H1 (cell line): ENCODE measurements around the gene ZNF414. TPM values are rescaled to one million over a fixed set of nuclear protein-coding genes. Genes with fewer than 3 reads are reported as not detected.

Experiments used
- CTCF ChIA-PET: fragments of 300-600 bp; sonication (Branson Sonifier 250); formaldehyde crosslinking; loops from one replicate; lab custom pipeline; 2021; ENCODE audit not compliant: partially characterized antibody; lab: Charles Lee
- POLR2A ChIA-PET: fragments of 300-600 bp; sonication (Branson Sonifier 250); formaldehyde crosslinking; loops from one replicate; lab custom pipeline; 2021; ENCODE audit warnings: inconsistent platforms; ENCODE audit not compliant: partially characterized antibody; lab: Charles Lee
- DNase-seq, 2 experiments: peaks; one replicate each; pipeline versions ENCODE4 v3.0.0 to v3.0.0-alpha.2; 2010 to 2022; ENCODE audit warnings: low spot score in 2 of 2, low read depth in 1 of 2, mixed read lengths in 1 of 2
- FAIRE-seq: peaks from 2 replicates; lab custom pipeline; 2011; peaks lifted over from hg19 to GRCh38; lab: Jason Lieb, UNC
- H2AFZ ChIP-seq: 2 replicates; pipeline ENCODE4 v1.8.1; 2012; ENCODE audit warnings: low read length, inconsistent platforms
- H2AK5ac ChIP-seq: 2 replicates; pipeline ENCODE4 v1.6.1; 2013; ENCODE audit warnings: low read depth, low read length
- H2BK120ac ChIP-seq: replicated peaks from 2 replicates; pipeline ENCODE3; 2013; ENCODE audit warnings: low read depth, low read length, inconsistent platforms
- H2BK12ac ChIP-seq: 2 replicates; pipeline ENCODE4 v1.6.1; 2013; ENCODE audit warnings: low read depth, low read length
- H2BK15ac ChIP-seq: 2 replicates; pipeline ENCODE4 v1.6.1; 2013; ENCODE audit warnings: low read length
- H2BK20ac ChIP-seq: 2 replicates; pipeline ENCODE4 v1.6.1; 2013; ENCODE audit warnings: low read length
- H2BK5ac ChIP-seq: 2 replicates; pipeline ENCODE4 v1.6.1; 2013; ENCODE audit warnings: low read depth, low read length
- H3K14ac ChIP-seq: 2 replicates; pipeline ENCODE4 v1.6.1; 2013; ENCODE audit warnings: inconsistent platforms; ENCODE audit not compliant: insufficient read length
- H3K18ac ChIP-seq: 2 replicates; pipeline ENCODE4 v1.6.1; 2013; ENCODE audit warnings: low read length; ENCODE audit errors: extremely low read depth
- H3K23ac ChIP-seq: 2 replicates; pipeline ENCODE4 v1.6.1; 2013; ENCODE audit warnings: inconsistent platforms; ENCODE audit not compliant: insufficient read length
- H3K23me2 ChIP-seq: 2 replicates; pipeline ENCODE4 v1.6.1; 2013; ENCODE audit warnings: low read depth, low read length
- H3K27ac ChIP-seq: 2 replicates; pipeline ENCODE4 v1.6.1; 2011; ENCODE audit warnings: low read depth, low read length, inconsistent platforms
- H3K27me3 ChIP-seq, 4 experiments: replicated peaks in 1 of 4; 1 replicate in 1 of 4; 2 replicates in 3 of 4; pipeline versions ENCODE4 v1.6.1 to v1.8.1; 2011 to 2013; ENCODE audit warnings: low read length in 3 of 4, mild to moderate bottlenecking in 3 of 4, inconsistent platforms in 2 of 4, mixed read lengths in 2 of 4, moderate library complexity in 1 of 4; ENCODE audit not compliant: control insufficient read depth in 3 of 4, insufficient read depth in 3 of 4; ENCODE audit errors: extremely low read depth in 1 of 4
- H3K36me3 ChIP-seq, 4 experiments: 2 replicates each; pipeline versions ENCODE4 v1.6.1 to v1.8.1; 2011 to 2013; ENCODE audit warnings: mild to moderate bottlenecking in 4 of 4, low read length in 3 of 4, moderate library complexity in 2 of 4, control low read depth in 1 of 4, inconsistent platforms in 1 of 4; ENCODE audit not compliant: insufficient read depth in 4 of 4, control insufficient read depth in 2 of 4
- H3K4ac ChIP-seq: replicated peaks from 2 replicates; pipeline ENCODE3; 2013; ENCODE audit warnings: low read length, low read depth, mixed read lengths, inconsistent platforms; ENCODE audit not compliant: insufficient read length
- H3K4me1 ChIP-seq, 4 experiments: replicated peaks in 1 of 4; 1 replicate in 1 of 4; 2 replicates in 3 of 4; pipeline versions ENCODE4 v1.6.1 to v1.8.1; 2011 to 2013; ENCODE audit warnings: low read length in 3 of 4, inconsistent platforms in 2 of 4, mixed read lengths in 1 of 4; ENCODE audit not compliant: insufficient read depth in 4 of 4, control insufficient read depth in 3 of 4
- H3K4me2 ChIP-seq, 2 experiments: 2 replicates each; pipeline versions ENCODE4 v1.6.1 to v1.8.1; 2011 to 2013; ENCODE audit warnings: low read depth in 2 of 2, low read length in 2 of 2, control low read depth in 1 of 2, inconsistent platforms in 1 of 2, mild to moderate bottlenecking in 1 of 2; ENCODE audit not compliant: insufficient read depth in 1 of 2
- H3K4me3 ChIP-seq, 4 experiments: fragments of 200-600, 300-600 bp in 1 of 4; sonication (generic), shearing (Covaris generic), sonication (Bioruptor Twin) in 1 of 4; 2 replicates each; pipeline versions ENCODE4 v1.5.1 to v1.8.1; 2011 to 2016; ENCODE audit warnings: low read length in 4 of 4, low read depth in 3 of 4, control low read depth in 2 of 4, inconsistent platforms in 2 of 4, mild to moderate bottlenecking in 2 of 4, mixed read lengths in 1 of 4, moderate library complexity in 1 of 4; ENCODE audit not compliant: insufficient read depth in 2 of 4; ENCODE audit errors: extremely low read depth in 1 of 4
- H3K56ac ChIP-seq: replicated peaks from 2 replicates; pipeline ENCODE3; 2013; ENCODE audit warnings: low read depth, mild to moderate bottlenecking, mixed read lengths, low read length, inconsistent platforms; ENCODE audit not compliant: insufficient read length
- H3K79me1 ChIP-seq: 2 replicates; pipeline ENCODE4 v1.6.1; 2013; ENCODE audit warnings: low read depth, low read length, control low read depth
- H3K79me2 ChIP-seq, 2 experiments: 2 replicates each; pipeline versions ENCODE4 v1.6.1 to v1.8.1; 2012 to 2013; ENCODE audit warnings: low read length in 2 of 2, mild to moderate bottlenecking in 2 of 2, inconsistent platforms in 1 of 2; ENCODE audit not compliant: insufficient read depth in 2 of 2, control insufficient read depth in 1 of 2
- H3K9ac ChIP-seq, 4 experiments: replicated peaks in 1 of 4; 1 replicate in 1 of 4; 2 replicates in 3 of 4; pipeline versions ENCODE4 v1.6.1 to v1.8.1; 2011 to 2013; ENCODE audit warnings: low read depth in 3 of 4, low read length in 3 of 4, control low read depth in 2 of 4, mild to moderate bottlenecking in 2 of 4, moderate library complexity in 2 of 4, inconsistent platforms in 1 of 4; ENCODE audit errors: extremely low read depth in 1 of 4
- H3K9me3 ChIP-seq, 2 experiments: 2 replicates each; pipeline versions ENCODE4 v1.6.1 to v1.8.1; 2012 to 2013; ENCODE audit warnings: mild to moderate bottlenecking in 2 of 2, moderate library complexity in 2 of 2, control low read depth in 1 of 2, inconsistent platforms in 1 of 2, low read depth in 1 of 2, low read length in 1 of 2, mixed read lengths in 1 of 2; ENCODE audit not compliant: insufficient read depth in 2 of 2
- H4K20me1 ChIP-seq, 2 experiments: replicated peaks in 1 of 2; 2 replicates each; pipeline versions ENCODE3 to v1.8.1; 2011 to 2013; ENCODE audit warnings: inconsistent platforms in 2 of 2, low read length in 2 of 2, mild to moderate bottlenecking in 1 of 2; ENCODE audit not compliant: insufficient read depth in 2 of 2, control insufficient read depth in 1 of 2
- H4K5ac ChIP-seq: 2 replicates; pipeline ENCODE4 v1.6.1; 2013; ENCODE audit warnings: low read length, low read depth, mixed read lengths, inconsistent platforms; ENCODE audit not compliant: insufficient read length
- H4K8ac ChIP-seq: 2 replicates; pipeline ENCODE4 v1.8.0; 2013; ENCODE audit warnings: mild to moderate bottlenecking, moderate library complexity, low read length, inconsistent platforms; ENCODE audit not compliant: insufficient read depth; ENCODE audit errors: extremely low read depth
- H4K91ac ChIP-seq: replicated peaks from 2 replicates; pipeline ENCODE3; 2013; ENCODE audit warnings: low read length, mixed read lengths, inconsistent platforms; ENCODE audit not compliant: insufficient read length
- CREB1 ChIP-seq: IDR thresholded peaks from 2 replicates; pipeline ENCODE4 v1.6.1; 2012; ENCODE audit warnings: inconsistent platforms
- E2F6 ChIP-seq: IDR thresholded peaks from 2 replicates; pipeline ENCODE4 v1.6.1; 2012; ENCODE audit warnings: inconsistent platforms
- FOSL1 ChIP-seq: IDR thresholded peaks from 2 replicates; pipeline ENCODE4 v1.6.1; 2011; ENCODE audit warnings: mild to moderate bottlenecking, low read depth, low read length, moderate library complexity; ENCODE audit not compliant: insufficient read depth
- KDM5A ChIP-seq: fragments of 200-600 bp; IDR thresholded peaks from 2 replicates; pipeline ENCODE4 v1.7.1; 2012; ENCODE audit warnings: mild to moderate bottlenecking, low read length, inconsistent platforms, mixed read lengths
- NANOG ChIP-seq: IDR thresholded peaks from 2 replicates; pipeline ENCODE4 v1.6.1; 2011; ENCODE audit warnings: low read length, low read depth, mild to moderate bottlenecking, inconsistent platforms; ENCODE audit not compliant: insufficient read depth, poor library complexity, severe bottlenecking
- RNF2 ChIP-seq: fragments of 200-900, 300-1000 bp; sonication (generic); IDR thresholded peaks from 2 replicates; pipeline ENCODE4 v1.7.1; 2016; ENCODE audit warnings: borderline replicate concordance, low read depth, mild to moderate bottlenecking, antibody characterized with exemption, low read length; ENCODE audit not compliant: poor library complexity, severe bottlenecking; ENCODE audit errors: missing control alignments
- TAF7 ChIP-seq: optimal IDR thresholded peaks from 2 replicates; pipeline ENCODE3; 2011; ENCODE audit warnings: low read depth, mild to moderate bottlenecking, inconsistent platforms, low read length, moderate library complexity, borderline replicate concordance
- WGBS, 2 experiments: shearing (Covaris generic) in 1 of 2; methylation state at CpG; one replicate each; pipeline versions ENCODE4 v1.1.6 to v1.1.7; 2013 to 2015; ENCODE audit warnings: low lambda C conversion rate in 2 of 2, mixed read lengths in 2 of 2, inconsistent platforms in 1 of 2, low coverage in 1 of 2, missing lambda C conversion rate in 1 of 2; ENCODE audit not compliant: insufficient replicate concordance in 2 of 2, insufficient coverage in 1 of 2, insufficient read length in 1 of 2; ENCODE audit errors: extremely low coverage in 1 of 2, missing lambda C conversion rate in 1 of 2; 5-methylcytosine and 5-hydroxymethylcytosine counted together
- polyA plus RNA-seq, 7 experiments: library from polyadenylated mRNA; depleted of rRNA in 3 of 7; stranded (reverse) in 5 of 7; unstranded in 2 of 7; fragments of >200 nt in 5 of 7; fragments of 200-250 nt in 2 of 7; gene quantifications; 1 replicate in 5 of 7; 2 replicates in 1 of 7; 4 replicates in 1 of 7; pipeline versions ENCODE4 v1.2.1 to v1.2.3, GENCODE V29; 2011 to 2013; ENCODE audit warnings: missing spikeins in 2 of 7, mixed read lengths in 2 of 7
- total RNA-seq: library from RNA; stranded (reverse); fragmentation: NEBNext Ultra II Directional; extraction: Animal tissue kit (Norgen Biotek cat#: 25700); gene quantifications from 2 replicates; pipeline ENCODE4 v1.2.1, GENCODE V29; 2021

The ZNF414 gene
- total and polyA plus RNA-seq, 2 of the 8 experiments (the other 6 are each of a cell fraction or from before 2014, with no cell fraction given) = 9.7 to 26.8 TPM

GRCh38 chr19:8484331-8484894, 29.6 kb downstream of the ZNF414 start:
- Histone ChIP-seq H4K8ac (no peak overlapping the region), H3K18ac (no peak overlapping the region), H3K79me2 (peaks cover 0 to 47% of the 10 kb centered on the region in 2 experiments; a peak in 2 of 4 replicates), H3K4me2 (no peak overlapping the region), H3K23me2 (no peaks in the 10 kb centered on the region; the same call in 1 of the 2 replicates), H3K23ac (no peak overlapping the region), H2BK12ac (no peak overlapping the region), H2BK120ac (no peak overlapping the region), H3K4ac (no peak overlapping the region), H4K91ac (no peak overlapping the region), H3K56ac (no peak overlapping the region), H2AK5ac (no peak overlapping the region), H4K5ac (no peak overlapping the region), H3K14ac (no peak overlapping the region), H3K4me3 (no peak overlapping the region), H2AFZ (no peak overlapping the region), H3K4me1 (no peaks in the 10 kb centered on the region; a peak in 1 of 7 replicates), H2BK5ac (no peak overlapping the region), H2BK15ac (no peak overlapping the region), H3K36me3 (peaks cover 33 to 75% (median 54%) of the 10 kb centered on the region in 4 experiments), H3K79me1 (peaks cover 20% of the 10 kb centered on the region), H3K27me3 (no peaks in the 10 kb centered on the region), H3K9ac (no peak overlapping the region), H2BK20ac (no peak overlapping the region), H3K9me3 (no peaks in the 10 kb centered on the region), H3K27ac (no peak overlapping the region), H4K20me1 (peaks cover 22 to 49% of the 10 kb centered on the region in 2 experiments)
- POLR2A ChIA-PET = interaction anchor here (2.2 to 2.7 kb wide), 2 partner anchors 22 to 38 kb away, joined by 5 to 11 read pairs; no protein-coding TSS in a partner anchor
- 95% methylated on average over 17 of the region's 18 CpGs; no CpG with 5 or more reads in 1 of the 2 experiments for WGBS, 2 experiments
- CTCF ChIA-PET = interaction anchor here (0.6 to 2.5 kb wide), 5 partner anchors 8 to 96 kb away, joined by 3 to 9 read pairs (median 4); no protein-coding TSS in a partner anchor
- FAIRE-seq = no peak
- no peak for DNase-seq
- no peak for TF ChIP-seq CREB1
- no peak for TF ChIP-seq E2F6
- no peak for TF ChIP-seq KDM5A
- TF ChIP-seq RNF2 = no peak
- TF ChIP-seq TAF7 = no peak
- no peak for TF ChIP-seq FOSL1
- TF ChIP-seq NANOG = no peak
